Measurements from ENCODE around the gene PEX14. TPM values are rescaled to one million over a fixed set of nuclear protein-coding genes. Genes with fewer than 3 reads are reported as not detected.

PEX14 gene
- total RNA-seq, 1 experiment from 2014 or later: 29.3 TPM

- no peak overlapping the region for H3K27ac ChIP-seq (ENCODE audit: low read depth, low read length)
- intact Hi-C loops (cut with micrococcal nuclease): no loop called here
- no peak overlapping the region for H3K4me2 ChIP-seq (ENCODE audit: low read length)
- H3K4me3 ChIP-seq (replicated peaks in 1 of 2; ENCODE audit: low read depth in 1 of 2, low read length in 2 of 2): no peak overlapping the region
- H2AFZ ChIP-seq (ENCODE audit: low read depth, low read length, poor library complexity, severe bottlenecking): no peak overlapping the region
- no peaks in the 10 kb centered on the region for H4K20me1 ChIP-seq (ENCODE audit: insufficient read depth)
- no peak overlapping the region for H3K9ac ChIP-seq (ENCODE audit: low read length)
- peaks cover 0 to under 1% of the 10 kb centered on the region in 2 experiments; a peak in 1 of 4 replicates for H3K4me1 ChIP-seq (ENCODE audit: control insufficient read depth in 1 of 2, insufficient read depth in 2 of 2, low read length in 2 of 2)
- H3K9me3 ChIP-seq (ENCODE audit: control insufficient read depth in 1 of 2, insufficient read depth in 1 of 2, low read depth in 1 of 2, low read length in 2 of 2): no peaks in the 10 kb centered on the region
- TF ChIP-seq POLR2A (IDR thresholded peaks at IDR 0.05; ENCODE audit: borderline replicate concordance, extremely low read depth, insufficient read depth, insufficient read length): no peak
- TF ChIP-seq EZH2phosphoT487 (IDR thresholded peaks at IDR 0.05; ENCODE audit: borderline replicate concordance): no peak
- no peak for TF ChIP-seq FOSL1 (IDR thresholded peaks at IDR 0.05; ENCODE audit: low read depth)
- TF ChIP-seq, protein P1, sequence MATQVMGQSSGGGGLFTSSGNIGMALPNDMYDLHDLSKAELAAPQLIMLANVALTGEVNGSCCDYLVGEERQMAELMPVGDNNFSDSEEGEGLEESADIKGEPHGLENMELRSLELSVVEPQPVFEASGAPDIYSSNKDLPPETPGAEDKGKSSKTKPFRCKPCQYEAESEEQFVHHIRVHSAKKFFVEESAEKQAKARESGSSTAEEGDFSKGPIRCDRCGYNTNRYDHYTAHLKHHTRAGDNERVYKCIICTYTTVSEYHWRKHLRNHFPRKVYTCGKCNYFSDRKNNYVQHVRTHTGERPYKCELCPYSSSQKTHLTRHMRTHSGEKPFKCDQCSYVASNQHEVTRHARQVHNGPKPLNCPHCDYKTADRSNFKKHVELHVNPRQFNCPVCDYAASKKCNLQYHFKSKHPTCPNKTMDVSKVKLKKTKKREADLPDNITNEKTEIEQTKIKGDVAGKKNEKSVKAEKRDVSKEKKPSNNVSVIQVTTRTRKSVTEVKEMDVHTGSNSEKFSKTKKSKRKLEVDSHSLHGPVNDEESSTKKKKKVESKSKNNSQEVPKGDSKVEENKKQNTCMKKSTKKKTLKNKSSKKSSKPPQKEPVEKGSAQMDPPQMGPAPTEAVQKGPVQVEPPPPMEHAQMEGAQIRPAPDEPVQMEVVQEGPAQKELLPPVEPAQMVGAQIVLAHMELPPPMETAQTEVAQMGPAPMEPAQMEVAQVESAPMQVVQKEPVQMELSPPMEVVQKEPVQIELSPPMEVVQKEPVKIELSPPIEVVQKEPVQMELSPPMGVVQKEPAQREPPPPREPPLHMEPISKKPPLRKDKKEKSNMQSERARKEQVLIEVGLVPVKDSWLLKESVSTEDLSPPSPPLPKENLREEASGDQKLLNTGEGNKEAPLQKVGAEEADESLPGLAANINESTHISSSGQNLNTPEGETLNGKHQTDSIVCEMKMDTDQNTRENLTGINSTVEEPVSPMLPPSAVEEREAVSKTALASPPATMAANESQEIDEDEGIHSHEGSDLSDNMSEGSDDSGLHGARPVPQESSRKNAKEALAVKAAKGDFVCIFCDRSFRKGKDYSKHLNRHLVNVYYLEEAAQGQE (IDR thresholded peaks at IDR 0.05; ENCODE audit: low read depth): no peak
- no peak for TF ChIP-seq SIN3A (IDR thresholded peaks at IDR 0.05; ENCODE audit: low read depth)
- no peak for TF ChIP-seq SP1 (IDR thresholded peaks at IDR 0.05; ENCODE audit: low read depth)
- no peak for TF ChIP-seq CTCF (IDR thresholded peaks at IDR 0.05 in 2 of 3, conservative IDR thresholded peaks at IDR 0.05 in 1 of 3; ENCODE audit: borderline replicate concordance in 1 of 3, insufficient read depth in 1 of 3, low read depth in 2 of 3, low read length in 2 of 3)
- no peak for TF ChIP-seq ZNF274 (IDR thresholded peaks at IDR 0.05; ENCODE audit: low read depth, low read length)
- TF ChIP-seq YY1 (IDR thresholded peaks at IDR 0.05; ENCODE audit: extremely low read depth, insufficient replicate concordance, low read depth, low read length): no peak
- no peak for TF ChIP-seq JUND (IDR thresholded peaks at IDR 0.05)
- no peak for TF ChIP-seq ELF1 (IDR thresholded peaks at IDR 0.05; ENCODE audit: borderline replicate concordance, low read depth)
- TF ChIP-seq, protein P2, sequence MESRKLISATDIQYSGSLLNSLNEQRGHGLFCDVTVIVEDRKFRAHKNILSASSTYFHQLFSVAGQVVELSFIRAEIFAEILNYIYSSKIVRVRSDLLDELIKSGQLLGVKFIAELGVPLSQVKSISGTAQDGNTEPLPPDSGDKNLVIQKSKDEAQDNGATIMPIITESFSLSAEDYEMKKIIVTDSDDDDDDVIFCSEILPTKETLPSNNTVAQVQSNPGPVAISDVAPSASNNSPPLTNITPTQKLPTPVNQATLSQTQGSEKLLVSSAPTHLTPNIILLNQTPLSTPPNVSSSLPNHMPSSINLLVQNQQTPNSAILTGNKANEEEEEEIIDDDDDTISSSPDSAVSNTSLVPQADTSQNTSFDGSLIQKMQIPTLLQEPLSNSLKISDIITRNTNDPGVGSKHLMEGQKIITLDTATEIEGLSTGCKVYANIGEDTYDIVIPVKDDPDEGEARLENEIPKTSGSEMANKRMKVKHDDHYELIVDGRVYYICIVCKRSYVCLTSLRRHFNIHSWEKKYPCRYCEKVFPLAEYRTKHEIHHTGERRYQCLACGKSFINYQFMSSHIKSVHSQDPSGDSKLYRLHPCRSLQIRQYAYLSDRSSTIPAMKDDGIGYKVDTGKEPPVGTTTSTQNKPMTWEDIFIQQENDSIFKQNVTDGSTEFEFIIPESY (IDR thresholded peaks at IDR 0.05; ENCODE audit: extremely low read depth, insufficient replicate concordance, low read length): no peak
- no peak for ATAC-seq
- no peaks in the 10 kb centered on the region for H3K27me3 ChIP-seq (ENCODE audit: insufficient read depth, low read length)
- H3K79me2 ChIP-seq (ENCODE audit: insufficient read depth, low read length): no peaks in the 10 kb centered on the region
- CTCF ChIA-PET: no interaction called here
- H3K36me3 ChIP-seq (ENCODE audit: control insufficient read depth in 1 of 2, insufficient read depth in 2 of 2, low read length in 2 of 2): no peaks in the 10 kb centered on the region
- no peaks in the 10 kb centered on the region for H3K9me2 ChIP-seq (ENCODE audit: insufficient read depth)
- no TSS peak for BruUV-seq (replicated peaks)
- RAD21 ChIA-PET (ENCODE audit: low non-redundant PET in 1 of 2, low total read pairs in 2 of 2, uncharacterized antibody in 2 of 2, unreplicated experiment in 2 of 2): no interaction called here
- POLR2A ChIA-PET: no interaction called here
- no peak for DNase-seq (ENCODE audit: low read depth, low spot score)
Observed at GRCh38 chr1:10657088-10657847, 182.5 kb downstream of the PEX14 start.
